A673 (cell line): ENCODE data around the gene TRIP11. TPM values are rescaled to one million over a fixed set of nuclear protein-coding genes. Genes with fewer than 3 reads are reported as not detected.

Experiments used
- BruUV-seq: library from RNA; stranded (reverse); fragments of 400-500 nt; replicated peaks from 2 replicates; lab custom pipeline; 2021; lab: Mats Ljungman, UMichigan
- CTCF ChIA-PET: fragments of 300-600 bp; sonication (Branson Sonifier 250); formaldehyde crosslinking; loops from one replicate; lab custom pipeline; 2022; ENCODE audit warnings: antibody characterized with exemption; lab: Charles Lee
- POLR2A ChIA-PET: fragments of 300-600 bp; sonication (Branson Sonifier 250); formaldehyde crosslinking; loops from one replicate; lab custom pipeline; 2022; ENCODE audit warnings: antibody characterized with exemption; ENCODE audit not compliant: low non-redundant PET; lab: Charles Lee
- DNase-seq: peaks from one replicate; pipeline ENCODE4 v3.0.0-alpha.2; 2015; ENCODE audit warnings: low spot score
- H3K27ac ChIP-seq: fragments of 200-600 bp; sonication (generic); 2 replicates; pipeline ENCODE4 v1.5.1; 2016; ENCODE audit warnings: mixed run types, low read depth, mild to moderate bottlenecking, mixed read lengths, antibody characterized with exemption, low read length; ENCODE audit not compliant: poor library complexity, severe bottlenecking
- H3K27me3 ChIP-seq: fragments of 200-600 bp; sonication (generic); replicated peaks from 2 replicates; pipeline ENCODE4 v1.6.1; 2017; ENCODE audit warnings: mixed run types, low read depth, mild to moderate bottlenecking, mixed read lengths, antibody characterized with exemption, low read length; ENCODE audit not compliant: insufficient read depth, poor library complexity
- H3K36me3 ChIP-seq: fragments of 200-600 bp; sonication (generic); 2 replicates; pipeline ENCODE4 v1.6.1; 2016; ENCODE audit warnings: mixed run types, mild to moderate bottlenecking, mixed read lengths, antibody characterized with exemption, low read length; ENCODE audit not compliant: insufficient read depth, poor library complexity, severe bottlenecking
- H3K4me1 ChIP-seq: fragments of 200-600 bp; sonication (generic); 2 replicates; pipeline ENCODE4 v1.6.1; 2017; ENCODE audit warnings: mixed run types, mild to moderate bottlenecking, mixed read lengths, antibody characterized with exemption, low read length; ENCODE audit not compliant: insufficient read depth, poor library complexity, severe bottlenecking
- H3K4me3 ChIP-seq: fragments of 200-600 bp; sonication (generic); 2 replicates; pipeline ENCODE4 v1.5.1; 2016; ENCODE audit warnings: low read depth, mixed run types, mild to moderate bottlenecking, mixed read lengths, low read length; ENCODE audit not compliant: poor library complexity, severe bottlenecking
- H3K9me3 ChIP-seq: fragments of 200-600 bp; sonication (generic); 2 replicates; pipeline ENCODE4 v1.6.1; 2016; ENCODE audit warnings: mixed run types, low read depth, mild to moderate bottlenecking, mixed read lengths, antibody characterized with exemption, low read length; ENCODE audit not compliant: poor library complexity, severe bottlenecking
- EZH2 ChIP-seq: fragments of 200-600 bp; sonication (generic); IDR thresholded peaks from 2 replicates; pipeline ENCODE4 v1.6.1; 2017; ENCODE audit warnings: borderline replicate concordance, low read depth, mild to moderate bottlenecking, mixed read lengths, antibody characterized with exemption, low read length; ENCODE audit not compliant: poor library complexity, severe bottlenecking
- intact Hi-C: fragments of 100-400 bp; cut with micrococcal nuclease; formaldehyde crosslinking; loops from one replicate; pipeline ENCODE4 v1.10.0; 2022; ENCODE audit not compliant: unreplicated experiment
- total RNA-seq: library from RNA; stranded (reverse); gene quantifications from 2 replicates; pipeline ENCODE4 v1.2.3, GENCODE V29; 2021
- TF ChIP-seq, protein P1 (sequence below): fragments of 300-800, 200-600 bp; sonication (generic); conservative IDR thresholded peaks from 2 replicates; pipeline ENCODE4 v1.5.1; 2017; ENCODE audit warnings: low read depth, mild to moderate bottlenecking, antibody characterized with exemption, low read length, moderate library complexity, mixed read lengths

The TRIP11 gene
- total RNA-seq, 1 experiment from 2014 or later, result 46.9 TPM

DNA sequence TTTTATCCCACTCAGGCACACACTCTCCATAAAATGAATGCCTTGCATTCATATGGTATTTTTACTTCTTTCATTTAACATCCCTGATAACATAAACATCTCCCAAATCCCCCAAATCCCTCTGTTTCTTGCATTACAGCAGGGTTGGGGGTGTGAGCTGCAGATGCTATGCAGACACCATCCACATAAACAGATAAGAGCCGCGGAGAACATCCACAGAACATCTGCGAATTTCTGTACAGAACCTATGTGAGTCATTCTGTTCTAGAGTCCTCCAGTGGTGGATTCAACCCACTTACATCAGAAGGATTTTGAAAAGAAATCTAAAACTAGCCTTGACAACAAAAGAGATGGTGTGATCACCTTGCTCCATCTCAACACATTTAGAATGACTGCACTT lies 112.7 kb downstream of the TRIP11 start:
- peaks cover 18% of the 10 kb centered on the region for H3K4me1 ChIP-seq
- H3K9me3 ChIP-seq, result no peaks in the 10 kb centered on the region
- CTCF ChIA-PET, result no interaction called here
- BruUV-seq, result no TSS peak
- intact Hi-C loops, result no loop called here
- H3K36me3 ChIP-seq, result no peaks in the 10 kb centered on the region
- no peak overlapping the region for H3K27ac ChIP-seq
- H3K27me3 ChIP-seq, result no peaks in the 10 kb centered on the region
- TF ChIP-seq EZH2, result no peak
- TF ChIP-seq, protein P1, sequence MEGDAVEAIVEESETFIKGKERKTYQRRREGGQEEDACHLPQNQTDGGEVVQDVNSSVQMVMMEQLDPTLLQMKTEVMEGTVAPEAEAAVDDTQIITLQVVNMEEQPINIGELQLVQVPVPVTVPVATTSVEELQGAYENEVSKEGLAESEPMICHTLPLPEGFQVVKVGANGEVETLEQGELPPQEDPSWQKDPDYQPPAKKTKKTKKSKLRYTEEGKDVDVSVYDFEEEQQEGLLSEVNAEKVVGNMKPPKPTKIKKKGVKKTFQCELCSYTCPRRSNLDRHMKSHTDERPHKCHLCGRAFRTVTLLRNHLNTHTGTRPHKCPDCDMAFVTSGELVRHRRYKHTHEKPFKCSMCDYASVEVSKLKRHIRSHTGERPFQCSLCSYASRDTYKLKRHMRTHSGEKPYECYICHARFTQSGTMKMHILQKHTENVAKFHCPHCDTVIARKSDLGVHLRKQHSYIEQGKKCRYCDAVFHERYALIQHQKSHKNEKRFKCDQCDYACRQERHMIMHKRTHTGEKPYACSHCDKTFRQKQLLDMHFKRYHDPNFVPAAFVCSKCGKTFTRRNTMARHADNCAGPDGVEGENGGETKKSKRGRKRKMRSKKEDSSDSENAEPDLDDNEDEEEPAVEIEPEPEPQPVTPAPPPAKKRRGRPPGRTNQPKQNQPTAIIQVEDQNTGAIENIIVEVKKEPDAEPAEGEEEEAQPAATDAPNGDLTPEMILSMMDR, result no peak
- POLR2A ChIA-PET, result no interaction called here
- no peak for DNase-seq
- no peak overlapping the region for H3K4me3 ChIP-seq

DNA sequence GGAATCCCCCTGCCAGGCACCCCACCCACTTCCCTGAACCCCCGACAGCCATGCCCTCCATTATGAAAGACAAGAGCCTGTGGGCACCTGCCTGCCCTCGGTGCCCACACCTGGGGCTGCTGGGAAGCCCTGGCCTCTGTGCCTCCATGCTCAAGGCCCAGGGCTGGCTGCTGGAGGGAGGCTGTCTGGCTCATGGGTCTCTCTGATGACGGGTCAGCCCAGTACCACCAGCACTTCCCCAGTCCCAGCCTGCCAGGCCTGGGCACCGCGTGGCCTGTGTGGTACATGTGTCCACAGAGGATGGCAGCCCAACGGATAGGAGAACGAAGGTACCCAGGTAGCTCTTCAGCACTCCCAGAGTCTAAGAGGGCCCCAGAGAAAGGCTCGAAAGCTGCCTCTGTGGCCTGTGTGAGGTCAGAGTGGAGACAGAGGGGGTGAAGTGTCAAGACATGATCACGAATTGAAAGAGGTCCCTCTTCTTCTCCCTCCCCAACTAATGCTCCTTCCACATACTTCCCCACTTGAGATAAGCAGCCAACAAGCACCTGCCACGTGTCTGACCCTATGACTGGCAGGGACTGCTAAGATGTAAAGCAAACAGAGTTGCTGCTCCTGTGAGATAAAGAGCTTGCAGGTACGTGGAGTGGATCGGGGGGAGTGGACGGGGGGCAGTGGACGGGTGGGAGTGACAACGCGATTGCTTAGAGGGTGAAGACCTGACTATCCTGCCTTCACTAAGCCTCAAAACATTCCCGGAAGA lies 113.5 kb downstream of the TRIP11 start:
- ChIA-PET CTCF (no interaction called here), POLR2A (no interaction called here)
- Histone ChIP-seq H3K27me3 (no peaks in the 10 kb centered on the region), H3K9me3 (no peaks in the 10 kb centered on the region), H3K27ac (no peak overlapping the region), H3K36me3 (no peaks in the 10 kb centered on the region), H3K4me1 (peaks cover 18% of the 10 kb centered on the region), H3K4me3 (no peak overlapping the region)
- DNase-seq, result no peak
- TF ChIP-seq EZH2, result no peak
- TF ChIP-seq, protein P1, result no peak
- intact Hi-C loops, result no loop called here
- no TSS peak for BruUV-seq

DNA sequence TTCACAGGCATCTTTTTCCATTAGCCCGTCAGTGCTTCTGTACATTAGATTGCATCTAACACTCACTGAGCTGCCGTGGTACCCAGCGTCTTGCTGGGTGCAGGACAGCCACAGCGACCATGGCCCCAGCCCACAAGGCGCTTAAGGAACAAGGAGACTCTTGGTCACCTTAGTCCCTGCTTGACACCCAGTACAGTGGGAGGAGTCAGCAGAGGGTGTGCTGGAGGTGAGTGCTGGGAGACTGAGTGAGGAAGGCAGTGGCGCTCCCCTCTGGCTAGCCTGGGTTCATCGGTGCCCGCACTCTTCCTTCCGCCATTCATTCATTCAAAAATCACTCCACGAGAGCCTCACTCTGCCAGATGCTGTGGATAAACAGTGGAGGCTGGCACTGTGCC lies 114.1 kb downstream of the TRIP11 start:
- BruUV-seq, result no TSS peak
- CTCF ChIA-PET, result no interaction called here

More for the DNA sequence above, 114.1 kb downstream of the TRIP11 start:
- TF ChIP-seq EZH2, result no peak
- TF ChIP-seq, protein P1, result no peak
- H3K9me3 ChIP-seq, result no peaks in the 10 kb centered on the region
- intact Hi-C loops, result no loop called here
- DNase-seq, result no peak
- H3K27ac ChIP-seq, result peak overlapping the region; percentile 54
- POLR2A ChIA-PET, result no interaction called here
- H3K36me3 ChIP-seq, result no peaks in the 10 kb centered on the region
- peaks cover 18% of the 10 kb centered on the region for H3K4me1 ChIP-seq
- H3K27me3 ChIP-seq, result no peaks in the 10 kb centered on the region
- no peak overlapping the region for H3K4me3 ChIP-seq
